Prostate gland (tissue), 2 donors: ENCODE measurements around the gene DEGS2. TPM values are rescaled to one million over a fixed set of nuclear protein-coding genes. Genes with fewer than 3 reads are reported as not detected.

ENCODE experiments used
- DNase-seq: peaks from one replicate; pipeline ENCODE4 v3.0.0-alpha.2; 2019; ENCODE audit warnings: low spot score
- H3K27ac ChIP-seq, 2 donors: fragments of 200-600 bp; sonication (generic); 2 replicates each; pipeline ENCODE4 v1.5.1; 2017 to 2019
- H3K27me3 ChIP-seq: fragments of 200-600 bp; sonication (generic); replicated peaks from 2 replicates; pipeline ENCODE4 v1.5.1; 2019; ENCODE audit not compliant: insufficient read depth
- H3K36me3 ChIP-seq, 2 donors: fragments of 200-600 bp; sonication (generic); 1 replicate in 1 of 2; 2 replicates in 1 of 2; pipeline versions ENCODE4 v1.5.1 to v1.8.1; 2017 to 2019
- H3K4me1 ChIP-seq: fragments of 200-600 bp; sonication (generic); replicated peaks from 2 replicates; pipeline ENCODE4 v1.5.1; 2019
- H3K4me3 ChIP-seq, 2 donors: fragments of 200-600 bp; sonication (generic); 2 replicates each; pipeline ENCODE4 v1.5.1; 2017 to 2019
- H3K9me3 ChIP-seq: fragments of 200-600 bp; sonication (generic); 2 replicates; pipeline ENCODE4 v1.5.1; 2017
- POLR2A ChIP-seq: fragments of 450-650 bp; IDR thresholded peaks from one replicate; pipeline ENCODE4 v1.6.1; 2016; ENCODE audit warnings: antibody characterized with exemption, mild to moderate bottlenecking
- POLR2AphosphoS5 ChIP-seq: sonication (generic); formaldehyde crosslinking; IDR thresholded peaks from one replicate; pipeline ENCODE4 v1.6.1; 2017; ENCODE audit warnings: antibody characterized with exemption
- WGBS: methylation state at CpG from one replicate; pipeline ENCODE4 v1.1.5; 2018; 5-methylcytosine and 5-hydroxymethylcytosine counted together
- intact Hi-C: fragments of 100-400 bp; cut with DNase I; formaldehyde crosslinking; loops from one replicate; pipeline ENCODE4 v1.14.2; 2022
- microRNA counts, 2 donors: library from miRNA; unstranded; fragments of <30 nt; microRNA quantifications; one replicate each; lab custom pipeline; 2016 to 2017
- microRNA-seq: library from miRNA; unstranded; fragments of <30 nt; microRNA quantifications from one replicate; pipeline ENCODE4, GENCODE V29; 2016
- small RNA-seq, 2 donors: library from RNA; depleted of rRNA; stranded (forward); fragments of <200 nt; gene quantifications; one replicate each; pipeline ENCODE3, GENCODE V24; 2016
- total RNA-seq, 2 donors: library from RNA; depleted of rRNA; stranded (reverse); fragments of >200 nt; gene quantifications; one replicate each; pipeline ENCODE4 v1.1.0, GENCODE V29; 2016
- TF ChIP-seq, protein P1 (sequence below), 4 experiments: fragments of 200-600 bp in 2 of 4; fragments of 450-650 bp in 2 of 4; sonication (generic) in 2 of 4; IDR thresholded peaks; 1 replicate in 3 of 4; 2 replicates in 1 of 4; pipeline ENCODE4 v1.5.1; 2016 to 2019; ENCODE audit warnings: antibody characterized with exemption in 4 of 4, mild to moderate bottlenecking in 2 of 4, moderate library complexity in 2 of 4

Gene DEGS2
- total RNA-seq, 2 donors from 2014 or later, result 2.8 to 8.3 TPM

DNA sequence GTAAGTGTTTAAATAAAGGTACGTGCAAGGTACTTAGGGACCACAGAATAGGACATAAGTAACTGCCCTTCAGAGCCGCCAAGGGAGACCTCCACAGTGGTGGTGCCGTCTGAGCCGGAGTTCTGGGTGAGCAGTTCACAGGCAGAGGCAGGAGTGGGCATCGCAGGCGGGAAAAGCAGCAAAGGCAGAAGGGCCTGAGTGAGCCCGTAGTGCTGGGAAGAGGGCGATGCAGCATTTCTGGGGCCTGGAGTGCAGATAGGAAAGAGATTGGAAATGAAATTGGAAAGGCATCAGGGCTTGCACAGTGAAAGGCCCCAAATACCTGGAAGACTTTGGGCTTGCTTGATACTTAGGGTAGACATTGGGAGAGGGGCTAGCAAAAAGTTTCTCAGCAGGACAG is 61.3 kb downstream of the DEGS2 start:
- H3K36me3 ChIP-seq, result no peaks in the 10 kb centered on the region
- no peaks in the 10 kb centered on the region for H3K4me1 ChIP-seq
- no peak overlapping the region for H3K4me3 ChIP-seq
- H3K27me3 ChIP-seq, result no peaks in the 10 kb centered on the region
- 87% methylated on average over 8 of the region's 8 CpGs for WGBS
- intact Hi-C loops, result no loop called here
- no peaks in the 10 kb centered on the region for H3K9me3 ChIP-seq
- no peak for DNase-seq
- TF ChIP-seq, protein P1, sequence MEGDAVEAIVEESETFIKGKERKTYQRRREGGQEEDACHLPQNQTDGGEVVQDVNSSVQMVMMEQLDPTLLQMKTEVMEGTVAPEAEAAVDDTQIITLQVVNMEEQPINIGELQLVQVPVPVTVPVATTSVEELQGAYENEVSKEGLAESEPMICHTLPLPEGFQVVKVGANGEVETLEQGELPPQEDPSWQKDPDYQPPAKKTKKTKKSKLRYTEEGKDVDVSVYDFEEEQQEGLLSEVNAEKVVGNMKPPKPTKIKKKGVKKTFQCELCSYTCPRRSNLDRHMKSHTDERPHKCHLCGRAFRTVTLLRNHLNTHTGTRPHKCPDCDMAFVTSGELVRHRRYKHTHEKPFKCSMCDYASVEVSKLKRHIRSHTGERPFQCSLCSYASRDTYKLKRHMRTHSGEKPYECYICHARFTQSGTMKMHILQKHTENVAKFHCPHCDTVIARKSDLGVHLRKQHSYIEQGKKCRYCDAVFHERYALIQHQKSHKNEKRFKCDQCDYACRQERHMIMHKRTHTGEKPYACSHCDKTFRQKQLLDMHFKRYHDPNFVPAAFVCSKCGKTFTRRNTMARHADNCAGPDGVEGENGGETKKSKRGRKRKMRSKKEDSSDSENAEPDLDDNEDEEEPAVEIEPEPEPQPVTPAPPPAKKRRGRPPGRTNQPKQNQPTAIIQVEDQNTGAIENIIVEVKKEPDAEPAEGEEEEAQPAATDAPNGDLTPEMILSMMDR (IDR thresholded peaks at IDR 0.05), result no peak
- no peak for TF ChIP-seq POLR2A
- TF ChIP-seq POLR2AphosphoS5, result no peak
- no peak overlapping the region for H3K27ac ChIP-seq

DNA sequence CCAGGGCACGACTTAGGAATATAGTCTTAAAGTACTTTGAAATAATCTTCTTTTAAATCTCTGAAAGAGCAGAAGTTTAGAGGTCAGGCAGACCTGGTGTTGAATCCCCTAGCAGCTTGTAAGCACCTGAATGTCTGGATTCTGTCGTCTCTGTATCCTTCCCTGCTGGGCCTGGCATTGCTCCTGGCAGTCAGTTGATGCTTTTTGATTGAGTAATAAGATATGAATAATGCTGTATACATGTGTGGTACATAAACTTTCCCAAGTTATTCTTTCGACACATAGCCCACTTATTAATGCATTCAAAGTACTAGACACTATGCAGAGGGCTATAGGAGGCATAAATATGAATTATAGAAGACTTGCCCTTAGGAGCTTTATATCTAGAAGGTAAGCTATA is 62.8 kb downstream of the DEGS2 start:
- H3K27me3 ChIP-seq, result no peaks in the 10 kb centered on the region
- H3K4me1 ChIP-seq, result no peaks in the 10 kb centered on the region
- H3K4me3 ChIP-seq, result no peak overlapping the region
- WGBS, result 79% methylated on average over 3 of the region's 3 CpGs
- H3K36me3 ChIP-seq, result no peaks in the 10 kb centered on the region
- TF ChIP-seq, protein P1 (IDR thresholded peaks at IDR 0.05), result no peak
- TF ChIP-seq POLR2A (no peak), POLR2AphosphoS5 (no peak)
- no peak overlapping the region for H3K27ac ChIP-seq
- DNase-seq, result no peak
- no peaks in the 10 kb centered on the region for H3K9me3 ChIP-seq
- intact Hi-C loops, result no loop called here

MicroRNA genes within 50 kb of the gene (microRNA counts, 767-probe panel; counts per million panel counts)
- microRNA hsa-miR-151b (lab: Ali Mortazavi, UCI) (0 to 431 counts per million in 2 donors), microRNA hsa-miR-342-3p (lab: Ali Mortazavi, UCI) (4,815 to 5,039 counts per million in 2 donors), microRNA hsa-miR-342-5p (lab: Ali Mortazavi, UCI) (0 to 431 counts per million in 2 donors)

Small RNAs within 50 kb of the gene (microRNA-seq; reads per million reads assigned to microRNA genes)
- gene MIR151B, result 82.7 reads per million, percentile 72 among the genes with 10 or more reads in this experiment
- gene MIR342, result 1,280 reads per million, percentile 89 among the genes with 10 or more reads in this experiment

Small RNAs within 50 kb of the gene (small RNA-seq; reads per million reads assigned to genes)
- gene MIR151B (2.0 to 5.3 reads per million in 2 donors), gene MIR342 (314 to 317 reads per million in 2 donors)

Other genes starting within 250 kb of the DEGS2 start
- gene EVL, start 94.2 kb downstream of the DEGS2 start, total RNA-seq, result 10 to 100 TPM; 42.5 to 98.4 TPM
- gene YY1, start 79.5 kb upstream of the DEGS2 start, total RNA-seq, result 10 to 100 TPM; 44.4 to 60.7 TPM
- gene SLC25A29, start 146.8 kb upstream of the DEGS2 start, total RNA-seq, result 100 to 1,000 TPM; 147 to 169 TPM
- under 1 TPM in 1 of 2 donors, not detected in 1; 0.51 TPM for gene SLC25A47, start 163.7 kb upstream of the DEGS2 start, total RNA-seq
- gene WDR25, start 216.8 kb upstream of the DEGS2 start, total RNA-seq, result 10 to 100 TPM; 20.2 to 22.2 TPM